ENCODE measurements around the gene FCGR3A.
"Not testable (repeated sequence)": the region's sequence is repeated elsewhere in the genome, so short reads cannot be mapped to it uniquely, and the experiment has no call there.

The FCGR3A gene

DNA sequence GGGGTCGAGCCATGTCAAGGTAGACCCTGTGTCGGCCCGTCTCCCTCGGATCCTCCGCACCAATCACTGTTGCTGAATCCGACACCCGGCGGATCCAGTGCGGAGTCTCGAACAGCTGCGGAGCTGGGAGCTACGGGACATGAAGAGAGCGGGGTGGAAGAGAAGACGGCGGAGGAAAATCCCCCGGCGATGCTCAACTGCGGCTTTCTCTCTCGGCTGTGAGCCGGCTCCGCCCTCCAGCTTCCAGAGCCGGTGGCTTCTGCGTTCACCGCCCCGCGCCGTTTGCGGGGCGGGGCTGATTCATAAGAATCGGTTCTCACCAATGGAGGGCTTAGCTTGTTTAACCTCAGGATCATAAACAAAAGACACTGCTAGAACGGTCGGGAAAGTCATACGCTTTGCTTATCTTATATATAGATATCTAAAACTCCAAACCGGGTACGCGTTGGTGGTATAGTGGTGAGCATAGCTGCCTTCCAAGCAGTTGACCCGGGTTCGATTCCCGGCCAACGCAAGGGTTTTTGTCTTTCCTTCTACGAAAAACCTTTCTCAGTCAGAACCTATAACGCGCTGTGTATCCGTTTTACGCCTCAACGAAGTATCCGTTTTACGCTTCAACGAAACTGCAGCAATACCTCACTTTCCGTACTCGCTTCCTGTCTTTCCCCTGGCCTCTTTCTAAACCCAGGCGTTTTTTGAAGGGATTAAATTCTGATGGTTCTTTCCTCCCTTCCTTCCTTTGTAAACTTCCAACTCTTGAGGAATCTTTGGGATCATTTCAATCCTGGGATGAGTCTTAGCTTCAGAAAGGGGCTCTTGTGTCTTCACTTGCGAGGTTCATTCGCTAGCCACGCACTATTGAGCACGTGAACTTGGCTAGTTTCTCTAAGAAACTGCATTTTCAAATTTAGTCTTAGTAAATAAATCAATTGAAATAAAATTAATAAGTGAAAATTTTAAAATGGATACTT, 18.7 kb downstream of the FCGR3A start:
- DNase-seq: peak in 47 of 51 donors; percentile 29 to 97 (median 69)

DNA sequence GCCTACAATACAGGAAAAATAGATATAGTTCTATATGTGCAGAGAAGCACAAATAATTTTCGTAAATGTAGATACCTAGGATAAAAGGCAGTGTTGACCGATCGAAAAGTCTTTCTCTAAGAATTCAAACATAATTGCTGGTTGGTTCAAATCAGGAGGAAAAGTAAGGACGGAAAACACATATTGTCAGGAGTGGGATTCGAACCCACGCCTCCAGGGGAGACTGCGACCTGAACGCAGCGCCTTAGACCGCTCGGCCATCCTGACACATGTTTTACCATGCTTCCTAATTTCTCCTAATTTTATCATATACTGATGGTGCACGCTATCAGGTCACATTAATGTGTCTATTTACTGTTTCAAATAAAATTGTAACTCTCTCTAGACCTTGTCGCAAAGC, 19.5 kb downstream of the FCGR3A start:
- DNase-seq: peak in 25 of 51 donors; percentile 8 to 81 (median 45)

DNA sequence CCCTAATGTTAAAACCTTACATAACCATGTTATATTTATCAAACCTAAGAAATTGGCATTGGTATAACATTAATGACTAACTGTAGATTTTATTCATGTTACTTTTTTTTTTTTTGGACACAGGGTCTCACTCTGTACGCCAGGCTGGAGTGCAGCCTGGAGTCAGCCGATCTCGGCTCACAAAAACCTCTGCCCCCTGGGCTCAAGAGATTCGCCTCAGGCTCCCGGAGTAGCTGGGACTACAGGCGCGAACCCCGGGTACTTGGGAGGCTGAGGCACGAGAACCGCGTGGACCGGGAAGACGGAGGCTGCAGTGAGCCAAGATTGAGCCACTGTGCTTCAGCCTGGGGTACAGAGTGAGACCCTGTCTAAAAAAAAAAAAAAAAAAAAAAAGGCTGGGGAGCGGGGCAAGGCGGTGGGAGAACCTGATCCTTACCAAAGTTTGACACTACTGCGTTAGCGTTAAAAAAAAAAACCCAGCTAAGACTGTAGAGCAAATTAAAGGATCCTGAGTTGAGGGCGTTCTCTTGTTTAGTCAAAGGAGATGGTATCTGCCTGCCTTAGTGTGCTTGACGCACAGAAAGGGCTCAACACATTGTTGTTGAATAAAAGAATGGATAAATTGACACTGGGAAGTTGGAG, 20.0 kb downstream of the FCGR3A start:
- DNase-seq: not testable (repeated sequence)

DNA sequence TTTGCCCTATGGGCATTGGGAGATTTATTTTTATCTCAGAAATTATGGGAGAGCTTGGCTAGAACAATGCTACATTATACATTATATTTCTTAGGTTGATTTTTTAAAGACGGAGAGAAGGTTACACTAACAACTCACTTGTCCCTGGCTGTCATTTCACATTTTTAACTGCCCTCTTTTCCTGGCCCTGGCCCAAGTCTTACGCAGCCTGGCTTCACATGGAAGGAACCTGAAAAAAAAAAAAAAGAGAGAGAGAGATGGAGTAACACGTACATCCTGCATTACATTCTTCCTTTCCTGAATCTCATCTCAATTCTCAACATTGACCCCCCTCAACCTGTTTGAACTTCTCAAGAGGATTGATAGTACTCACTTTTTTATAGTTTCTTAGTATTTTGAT, 21.1 kb downstream of the FCGR3A start:
- DNase-seq: peak in 1 of 51 donors; percentile 30

DNA sequence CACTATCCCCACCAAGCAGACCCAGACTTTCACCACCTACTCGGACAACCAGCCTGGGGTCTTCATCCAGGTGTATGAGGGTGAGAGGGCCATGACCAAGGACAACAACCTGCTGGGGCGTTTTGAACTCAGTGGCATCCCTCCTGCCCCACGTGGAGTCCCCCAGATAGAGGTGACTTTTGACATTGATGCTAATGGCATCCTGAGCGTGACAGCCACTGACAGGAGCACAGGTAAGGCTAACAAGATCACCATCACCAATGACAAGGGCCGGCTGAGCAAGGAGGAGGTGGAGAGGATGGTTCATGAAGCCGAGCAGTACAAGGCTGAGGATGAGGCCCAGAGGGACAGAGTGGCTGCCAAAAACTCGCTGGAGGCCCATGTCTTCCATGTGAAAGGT, 23.7 kb downstream of the FCGR3A start:
- DNase-seq: not testable (repeated sequence)

DNA sequence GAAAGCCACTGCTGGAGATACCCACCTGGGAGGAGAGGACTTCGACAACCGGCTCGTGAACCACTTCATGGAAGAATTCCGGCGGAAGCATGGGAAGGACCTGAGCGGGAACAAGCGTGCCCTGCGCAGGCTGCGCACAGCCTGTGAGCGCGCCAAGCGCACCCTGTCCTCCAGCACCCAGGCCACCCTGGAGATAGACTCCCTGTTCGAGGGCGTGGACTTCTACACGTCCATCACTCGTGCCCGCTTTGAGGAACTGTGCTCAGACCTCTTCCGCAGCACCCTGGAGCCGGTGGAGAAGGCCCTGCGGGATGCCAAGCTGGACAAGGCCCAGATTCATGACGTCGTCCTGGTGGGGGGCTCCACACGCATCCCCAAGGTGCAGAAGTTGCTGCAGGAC, 24.3 kb downstream of the FCGR3A start:
- peak in 1 of 51 donors; percentile 43 for DNase-seq

DNA sequence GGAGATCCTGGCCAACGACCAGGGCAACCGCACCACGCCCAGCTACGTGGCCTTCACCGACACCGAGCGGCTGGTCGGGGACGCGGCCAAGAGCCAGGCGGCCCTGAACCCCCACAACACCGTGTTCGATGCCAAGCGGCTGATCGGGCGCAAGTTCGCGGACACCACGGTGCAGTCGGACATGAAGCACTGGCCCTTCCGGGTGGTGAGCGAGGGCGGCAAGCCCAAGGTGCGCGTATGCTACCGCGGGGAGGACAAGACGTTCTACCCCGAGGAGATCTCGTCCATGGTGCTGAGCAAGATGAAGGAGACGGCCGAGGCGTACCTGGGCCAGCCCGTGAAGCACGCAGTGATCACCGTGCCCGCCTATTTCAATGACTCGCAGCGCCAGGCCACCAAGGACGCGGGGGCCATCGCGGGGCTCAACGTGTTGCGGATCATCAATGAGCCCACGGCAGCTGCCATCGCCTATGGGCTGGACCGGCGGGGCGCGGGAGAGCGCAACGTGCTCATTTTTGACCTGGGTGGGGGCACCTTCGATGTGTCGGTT, 24.8 kb downstream of the FCGR3A start:
- DNase-seq: peak in 1 of 51 donors; percentile 43

DNA sequence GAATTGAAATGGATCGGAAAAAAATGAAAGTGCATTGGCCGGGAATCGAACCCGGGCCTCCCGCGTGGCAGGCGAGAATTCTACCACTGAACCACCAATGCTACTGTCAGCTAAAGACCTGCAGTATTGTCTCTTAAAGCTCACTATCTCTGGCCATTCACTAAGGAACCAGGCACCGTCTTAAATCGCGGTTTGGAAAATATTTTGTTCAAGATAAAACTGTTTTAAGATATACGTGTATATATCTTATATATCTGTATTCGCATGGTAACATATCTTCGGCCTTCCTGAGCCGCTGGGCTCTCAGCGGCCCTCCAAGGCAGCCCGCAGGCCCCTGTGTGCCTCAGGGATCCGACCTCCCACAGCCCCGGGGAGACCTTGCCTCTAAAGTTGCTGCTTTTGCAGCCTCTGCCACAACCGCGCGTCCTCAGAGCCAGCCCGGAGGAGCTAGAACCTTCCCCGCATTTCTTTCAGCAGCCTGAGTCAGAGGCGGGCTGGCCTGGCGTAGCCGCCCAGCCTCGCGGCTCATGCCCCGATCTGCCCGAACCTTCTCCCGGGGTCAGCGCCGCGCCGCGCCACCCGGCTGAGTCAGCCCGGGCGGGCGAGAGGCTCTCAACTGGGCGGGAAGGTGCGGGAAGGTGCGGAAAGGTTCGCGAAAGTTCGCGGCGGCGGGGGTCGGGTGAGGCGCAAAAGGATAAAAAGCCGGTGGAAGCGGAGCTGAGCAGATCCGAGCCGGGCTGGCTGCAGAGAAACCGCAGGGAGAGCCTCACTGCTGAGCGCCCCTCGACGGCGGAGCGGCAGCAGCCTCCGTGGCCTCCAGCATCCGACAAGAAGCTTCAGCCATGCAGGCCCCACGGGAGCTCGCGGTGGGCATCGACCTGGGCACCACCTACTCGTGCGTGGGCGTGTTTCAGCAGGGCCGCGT, 25.5 kb downstream of the FCGR3A start, which contains the start of gene HSPA6:
HSPA6 (plus strand) TSS at position 724 of the 925 bp plus-strand sequence; CDS start at position 843, 119 bp downstream.
- DNase-seq: peak in 42 of 51 donors; percentile 23 to 93 (median 56)

DNA sequence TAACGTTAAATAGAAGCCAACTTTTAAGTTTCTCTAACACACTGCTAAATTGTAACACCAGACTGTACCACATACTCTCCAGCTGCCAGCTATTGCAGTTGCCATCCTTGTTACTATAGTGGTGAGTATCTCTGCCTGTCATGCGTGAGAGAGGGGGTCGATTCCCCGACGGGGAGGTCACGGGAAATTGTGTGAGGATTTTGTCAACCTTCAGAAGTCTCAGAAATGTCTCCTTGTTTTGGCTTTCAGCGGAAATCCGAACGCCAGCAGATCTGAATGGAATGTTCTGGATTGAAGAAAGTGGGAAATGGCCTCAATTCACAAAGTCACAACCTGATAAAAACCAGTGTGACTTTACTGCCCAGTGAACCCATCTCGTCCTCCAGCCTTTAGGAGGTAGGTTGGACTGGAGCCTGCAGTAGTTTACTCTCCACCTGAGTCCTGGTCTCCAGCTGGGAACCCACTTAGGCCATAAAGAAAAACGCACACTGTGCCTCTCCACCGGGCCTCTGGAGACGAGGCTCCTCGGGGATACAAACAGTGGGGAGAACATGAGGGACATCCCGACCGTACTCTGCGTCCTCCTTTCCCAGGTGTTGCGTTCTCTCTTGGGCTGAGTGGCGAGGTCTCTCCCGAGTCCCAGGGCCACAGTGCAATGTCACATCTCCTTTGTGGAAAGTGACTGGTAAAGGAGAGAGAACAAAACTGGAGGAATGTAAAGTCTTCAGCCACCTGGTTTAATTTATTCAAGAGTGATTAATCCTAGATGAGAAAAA, 26.4 kb downstream of the FCGR3A start:
- not testable (repeated sequence) for DNase-seq

DNA sequence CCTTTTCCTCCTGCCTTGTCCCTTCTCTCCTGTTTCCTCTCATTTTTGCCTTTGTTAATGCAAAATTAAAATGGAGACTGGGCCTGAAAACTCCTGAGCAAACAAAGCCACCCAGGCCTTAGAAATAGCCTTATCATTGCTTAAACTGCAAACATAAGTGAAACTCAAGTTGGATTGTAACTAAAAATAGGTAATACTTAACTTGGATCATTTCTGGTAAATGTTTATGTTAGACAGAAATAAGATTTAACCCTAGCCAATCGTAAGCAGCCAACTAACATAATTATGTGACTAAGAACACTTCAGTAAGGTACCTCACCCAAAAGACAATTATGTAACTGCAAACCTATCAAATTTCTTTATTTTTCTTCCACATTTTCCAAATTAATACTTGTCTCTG, 35.7 kb downstream of the FCGR3A start:
- DNase-seq: not testable (repeated sequence)

DNA sequence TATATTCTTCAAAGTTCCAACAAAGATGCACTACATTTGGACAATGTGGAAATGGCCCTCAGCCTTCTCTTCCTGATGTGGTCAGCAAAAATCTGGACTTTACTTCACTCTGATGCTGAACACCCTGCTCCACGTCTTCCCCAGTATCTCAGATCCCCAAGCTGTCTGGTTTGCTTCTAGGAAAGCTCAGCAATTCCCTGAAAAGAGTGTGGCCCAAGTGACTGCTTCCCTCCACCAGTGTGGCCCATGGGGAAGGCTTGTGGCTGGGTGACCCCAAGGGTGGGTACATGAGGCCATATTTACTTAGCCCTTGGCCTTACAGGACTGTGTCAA, 36.2 kb downstream of the FCGR3A start:
- DNase-seq: not testable (repeated sequence)

DNA sequence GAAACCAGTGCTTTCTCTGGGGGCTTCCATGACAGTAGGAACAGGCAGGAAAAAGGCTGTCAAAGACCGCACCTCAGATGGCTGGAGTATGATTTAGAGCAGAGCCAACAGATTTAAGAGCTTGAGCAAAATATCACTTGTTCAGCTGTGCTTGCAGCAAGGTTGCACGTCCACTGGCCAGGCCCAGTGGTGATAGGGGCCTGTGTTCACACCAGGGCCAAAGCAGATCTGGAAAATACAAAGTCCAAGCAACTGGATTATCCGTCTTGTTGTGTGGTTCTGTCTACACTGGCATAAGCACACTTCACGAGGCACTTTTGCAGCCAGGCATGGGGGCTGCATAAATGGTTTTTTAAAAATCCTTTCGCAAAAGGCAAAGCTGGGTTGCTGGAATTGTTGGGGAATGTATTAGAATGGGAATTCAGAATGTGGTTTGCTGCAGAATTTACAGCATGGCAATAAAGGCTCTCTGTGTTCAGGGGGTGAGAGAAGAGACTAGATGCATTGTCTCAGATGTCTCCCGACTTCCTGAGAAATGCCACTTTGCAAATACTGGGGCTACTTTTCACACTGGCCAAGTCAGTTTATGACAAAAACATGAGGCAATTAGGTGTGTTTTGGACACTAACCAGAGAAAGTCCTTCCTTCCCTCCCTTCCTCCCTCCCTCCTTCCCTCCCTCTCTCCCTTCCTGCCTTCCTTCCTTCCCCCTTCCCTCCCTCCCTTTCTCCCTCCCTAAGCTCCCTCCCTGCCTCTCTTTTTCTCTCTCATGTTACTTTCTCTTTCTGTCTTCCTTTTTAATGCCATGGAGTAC, 36.8 kb downstream of the FCGR3A start:
- peak in 1 of 51 donors; percentile 40 for DNase-seq

DNA sequence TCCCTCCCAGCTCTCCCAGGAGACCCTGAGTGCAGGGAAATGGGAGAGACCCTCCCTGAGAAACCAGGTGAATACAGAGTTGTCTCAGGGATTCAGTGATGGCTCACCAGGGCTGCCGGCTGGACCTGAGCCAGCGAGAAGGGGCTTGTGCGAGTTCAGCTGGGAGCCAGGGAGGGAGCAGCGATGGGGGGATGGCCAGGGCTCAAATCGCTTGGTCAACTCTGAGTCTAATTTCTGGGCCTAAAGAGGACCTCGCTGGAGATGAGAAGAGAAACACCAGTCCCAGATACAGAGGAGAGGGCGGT, 37.9 kb downstream of the FCGR3A start:
- DNase-seq: no peak

DNA sequence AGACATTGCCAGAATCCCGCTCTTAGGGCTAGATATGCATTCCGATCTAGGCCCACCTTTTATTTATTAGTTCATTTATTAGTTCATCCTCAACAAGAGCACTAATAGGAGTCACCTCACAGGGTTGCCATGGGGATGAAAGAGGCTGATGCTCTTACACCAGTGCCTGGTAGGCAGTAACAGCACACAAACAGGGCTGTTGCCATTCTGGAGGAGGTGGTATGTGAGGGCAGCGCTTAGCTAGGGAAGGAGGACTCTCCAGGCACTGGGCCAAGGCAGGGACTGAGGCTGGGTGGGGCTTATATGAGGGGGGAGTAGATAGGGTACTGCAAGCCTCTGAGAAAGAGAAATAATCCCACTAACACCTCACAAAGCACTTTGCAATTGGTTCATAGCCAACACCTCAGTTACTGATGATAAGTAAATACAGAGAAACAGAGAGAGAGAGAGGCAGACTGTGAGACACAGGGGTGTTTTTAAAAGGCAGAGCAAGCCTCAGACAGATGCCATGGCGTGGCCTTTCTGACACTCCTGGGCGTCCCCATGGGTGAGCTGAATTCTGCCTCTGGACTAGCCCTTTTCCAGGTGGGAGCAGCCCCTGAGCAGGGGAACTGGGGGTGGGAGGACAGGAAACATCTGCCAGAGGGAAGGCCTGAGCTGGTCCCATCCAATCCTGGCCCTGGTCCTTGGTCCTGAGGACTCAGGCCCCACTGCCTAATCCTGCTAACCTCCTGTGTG, 38.4 kb downstream of the FCGR3A start:
- no peak for DNase-seq

DNA sequence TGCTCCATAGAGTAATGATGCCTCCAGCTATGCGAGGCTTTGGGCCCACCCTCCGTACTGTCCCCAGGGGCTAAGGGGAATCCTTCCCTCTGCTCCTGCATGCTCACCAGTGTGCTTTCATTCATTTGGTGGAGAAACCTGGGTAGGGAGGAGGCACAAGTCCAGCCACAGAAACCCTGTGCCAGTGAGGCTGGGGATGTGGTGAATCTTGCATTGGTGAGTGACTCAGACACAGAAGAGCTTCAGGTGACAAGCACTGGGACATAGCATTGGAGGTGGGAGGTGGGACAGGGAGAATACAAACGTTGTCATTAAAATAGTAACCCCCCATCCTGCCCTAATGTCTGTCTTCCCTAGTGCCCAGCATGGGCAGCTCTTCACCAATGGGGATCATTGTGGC, 39.1 kb downstream of the FCGR3A start:
- DNase-seq: no peak

DNA sequence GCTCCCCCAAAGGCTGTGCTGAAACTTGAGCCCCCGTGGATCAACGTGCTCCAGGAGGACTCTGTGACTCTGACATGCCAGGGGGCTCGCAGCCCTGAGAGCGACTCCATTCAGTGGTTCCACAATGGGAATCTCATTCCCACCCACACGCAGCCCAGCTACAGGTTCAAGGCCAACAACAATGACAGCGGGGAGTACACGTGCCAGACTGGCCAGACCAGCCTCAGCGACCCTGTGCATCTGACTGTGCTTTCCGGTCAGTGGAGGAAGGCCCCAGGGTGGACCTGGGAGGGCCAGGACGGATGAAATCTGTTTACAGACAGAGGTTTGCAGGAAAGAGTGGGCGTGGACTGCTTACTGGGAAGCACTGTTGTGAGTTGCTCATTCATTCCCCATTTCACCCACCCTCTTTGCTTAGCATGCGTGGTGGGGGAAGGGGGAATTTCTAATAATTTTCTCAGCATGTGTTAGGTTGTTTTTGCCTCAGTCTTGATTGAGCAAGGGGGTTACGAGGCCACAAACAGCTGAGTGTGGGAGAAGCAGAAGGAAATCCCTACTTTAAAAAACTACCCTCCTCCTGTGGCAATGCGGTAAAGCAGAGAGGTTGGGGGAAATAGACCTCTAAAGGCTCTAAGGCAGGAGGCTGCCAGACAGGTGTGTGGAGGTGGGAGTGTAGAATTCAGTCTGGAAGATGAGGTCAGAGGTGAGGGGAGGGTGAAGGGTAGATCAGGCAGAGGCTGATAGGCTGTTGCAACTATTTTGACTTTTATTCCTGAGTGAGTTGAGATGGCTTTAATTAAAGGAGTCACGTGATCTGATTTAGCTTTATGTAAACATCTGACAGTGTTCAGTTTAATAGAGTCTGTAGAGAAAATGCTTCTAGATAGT, 43.0 kb downstream of the FCGR3A start:
- no peak for DNase-seq

DNA sequence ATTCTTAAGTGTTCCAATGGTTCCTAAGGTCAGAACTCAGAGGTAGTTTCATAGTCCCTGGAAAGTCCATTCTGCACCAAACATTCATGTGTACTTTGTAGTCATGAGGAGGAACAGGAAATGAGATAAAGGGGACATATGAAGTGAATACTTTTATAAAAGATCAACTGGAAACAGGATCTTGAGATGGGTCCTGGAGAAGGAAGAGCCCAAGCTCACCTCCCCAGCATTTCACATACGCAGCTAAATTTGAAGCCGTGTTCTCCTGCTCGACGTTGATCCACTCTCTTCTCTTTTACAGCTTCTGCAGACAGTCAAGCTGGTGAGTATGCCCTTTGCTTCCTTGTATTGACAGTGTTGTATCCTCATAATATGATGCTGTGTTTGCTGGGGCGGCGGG, 43.9 kb downstream of the FCGR3A start:
- no peak for DNase-seq

DNA sequence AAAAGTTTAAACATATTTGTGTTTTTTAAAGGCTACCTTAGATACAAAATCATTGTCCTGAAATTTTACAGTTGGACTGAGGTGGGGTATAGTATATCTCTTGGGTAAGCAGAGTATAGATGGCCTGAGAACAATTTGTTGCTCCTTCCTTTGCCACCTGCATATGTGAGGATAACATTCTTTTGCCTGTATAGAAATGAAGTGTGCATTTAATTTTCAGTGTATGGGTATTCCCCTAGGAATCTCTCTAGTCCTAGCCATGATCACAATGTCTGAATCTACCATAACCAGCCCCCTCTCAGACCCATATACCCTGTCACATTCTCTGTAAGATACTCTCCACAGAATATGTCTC, 46.2 kb downstream of the FCGR3A start:
- no peak for DNase-seq

Measured in hypothalamus (tissue), 51 donors.